NCI-H2227 treated with DMSO at 0.1 percent for 48 hours (cell line): ENCODE results near the gene ANGPTL2.

ENCODE experiments used
- DNase-seq: peaks from one replicate; lab custom pipeline; 2025; lab: John Stamatoyannopoulos, UW

ANGPTL2 gene

GRCh38 chr9:127049581-127049980, 72.9 kb downstream of the ANGPTL2 start:
- no peak for DNase-seq

GRCh38 chr9:127049044-127049443, 73.4 kb downstream of the ANGPTL2 start:
- no peak for DNase-seq

DNA sequence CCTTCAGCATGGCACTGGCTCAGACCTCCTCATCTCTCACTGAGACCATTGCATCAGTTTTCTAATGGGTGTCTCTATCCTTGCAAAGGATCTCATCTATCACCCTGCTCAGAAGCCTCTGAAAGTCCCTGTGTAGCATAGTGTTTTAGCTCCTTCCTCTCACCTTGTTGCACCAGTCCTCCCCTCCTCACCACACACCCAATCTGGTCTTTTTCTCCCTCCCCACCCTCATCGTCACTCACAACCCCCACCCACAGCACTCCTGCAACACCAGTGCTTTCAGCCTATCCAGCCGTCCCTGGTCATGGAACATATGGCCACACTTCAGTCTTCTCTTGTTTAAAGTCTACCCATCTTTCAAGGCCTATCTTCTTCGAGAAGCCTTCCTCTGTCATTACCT, 74.5 kb downstream of the ANGPTL2 start:
- DNase-seq = no peak

- DNase-seq = no peak
Observed at GRCh38 chr9:127045148-127045547, 77.3 kb downstream of the ANGPTL2 start.

DNA sequence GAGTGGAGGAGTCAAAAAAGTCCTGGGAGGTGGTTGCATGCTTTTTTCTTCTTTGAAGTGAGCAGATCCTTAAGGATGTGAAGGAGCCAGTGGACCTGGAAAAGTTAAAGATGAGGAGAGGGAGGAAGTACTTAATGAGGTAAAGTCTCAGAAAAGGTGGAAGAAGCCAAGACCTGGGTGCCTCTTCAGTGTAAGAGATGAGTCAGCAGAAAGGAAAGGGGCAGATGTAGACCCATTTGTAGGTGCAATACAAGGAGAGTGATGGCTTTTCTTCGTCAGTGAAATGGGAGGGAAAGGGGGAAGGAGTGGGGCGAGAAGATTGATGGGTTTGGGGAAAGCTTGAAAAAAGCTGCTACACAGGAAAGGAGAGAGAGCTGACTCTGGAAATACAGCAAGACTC, 82.9 kb downstream of the ANGPTL2 start:
- no peak for DNase-seq

DNA sequence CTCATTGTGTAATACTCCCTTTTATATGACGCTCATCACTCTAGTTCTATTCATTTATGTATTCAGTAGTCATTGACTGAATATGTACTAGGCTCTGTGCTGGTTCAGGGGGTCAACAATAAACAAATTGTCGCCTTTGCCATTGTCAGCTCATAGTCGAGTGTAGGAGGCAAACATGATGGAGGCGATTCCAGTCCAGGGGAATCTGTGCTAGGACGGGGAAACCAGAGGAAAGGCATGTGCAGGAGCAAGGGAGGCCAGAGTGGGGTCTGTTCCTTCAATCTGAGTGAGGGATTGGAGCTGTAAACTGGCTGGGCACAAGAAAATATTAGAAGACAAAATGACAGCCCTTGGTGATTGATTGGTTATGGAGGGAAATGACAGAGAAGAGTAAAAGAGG, 83.9 kb downstream of the ANGPTL2 start:
- no peak for DNase-seq
